Measurements from ENCODE around the gene UPF3B.

- TF ChIP-seq CTCF (IDR thresholded peaks at IDR 0.05; ENCODE audit: insufficient read depth, low read length) (no peak), SPI1 (IDR thresholded peaks at IDR 0.05; ENCODE audit: borderline replicate concordance, low read depth) (no peak), POLR2AphosphoS5 (IDR thresholded peaks at IDR 0.05; ENCODE audit: low read depth) (no peak), GABPA (IDR thresholded peaks at IDR 0.05; ENCODE audit: low read depth) (no peak)
Measured at GRCh38 chrX:119870626-119871131, 17.9 kb upstream of the UPF3B start.
